Endothelial cell of umbilical vein (primary cell): ENCODE measurements around the gene OPCML.

ENCODE experiments used
- CTCF ChIP-seq, 2 donors: IDR thresholded peaks; 1 replicate in 1 of 2; 2 replicates in 1 of 2; pipeline ENCODE4 v1.5.1; 2011; ENCODE audit warnings: low read length in 2 of 2, mild to moderate bottlenecking in 2 of 2, moderate library complexity in 2 of 2, control low read depth in 1 of 2, inconsistent platforms in 1 of 2, low read depth in 1 of 2; ENCODE audit not compliant: insufficient read depth in 1 of 2; ENCODE audit errors: extremely low read depth in 1 of 2
- EZH2 ChIP-seq: IDR thresholded peaks from 2 replicates; pipeline ENCODE4 v1.6.1; 2012; ENCODE audit warnings: borderline replicate concordance, low read depth, mild to moderate bottlenecking, moderate library complexity, low read length, inconsistent platforms; ENCODE audit not compliant: severe bottlenecking
- JUN ChIP-seq: IDR thresholded peaks from 2 replicates; pipeline ENCODE4 v1.6.1; 2011; ENCODE audit warnings: borderline replicate concordance, low read depth; ENCODE audit not compliant: insufficient read length, insufficient read depth
- MAX ChIP-seq: IDR thresholded peaks from 2 replicates; pipeline ENCODE4 v1.6.1; 2011; ENCODE audit not compliant: insufficient read depth, insufficient read length
- POLR2A ChIP-seq: IDR thresholded peaks from 2 replicates; pipeline ENCODE4 v1.6.1; 2012; ENCODE audit warnings: low read depth, mild to moderate bottlenecking, control low read depth, low read length

- no peak for TF ChIP-seq MAX
- no peak for TF ChIP-seq CTCF (IDR thresholded peaks at IDR 0.05; ENCODE audit: extremely low read depth in 1 of 2, insufficient read depth in 1 of 2, low read depth in 1 of 2, low read length in 2 of 2)
- TF ChIP-seq POLR2A: no peak
- TF ChIP-seq EZH2: no peak
- TF ChIP-seq JUN: no peak
Measured at GRCh38 chr11:132486060-132486459, 1046.2 kb downstream of the OPCML start.
